AG04449 (cell line): Measurements from ENCODE around the gene TBL1XR1.

Experiments used
- CTCF ChIA-PET: fragments of 350-600 bp; formaldehyde crosslinking; extraction: SDS; loops from one replicate; lab custom pipeline; 2021; ENCODE audit warnings: antibody characterized with exemption; lab: Yijun Ruan, JAX
- POLR2A ChIA-PET: fragments of 400-600, 350-600 bp; formaldehyde crosslinking; extraction: SDS; loops from one replicate; lab custom pipeline; 2020; ENCODE audit warnings: antibody characterized with exemption, inconsistent platforms; lab: Yijun Ruan, JAX
- DNase-seq: peaks from one replicate; pipeline ENCODE4 v3.0.0-alpha.2; 2010; ENCODE audit warnings: low read depth, low spot score
- H3K4me3 ChIP-seq: 2 replicates; pipeline ENCODE4 v1.5.1; 2011; ENCODE audit warnings: low read depth, mild to moderate bottlenecking, control low read depth, low read length
- TF ChIP-seq, protein P1 (sequence below): IDR thresholded peaks from one replicate; pipeline ENCODE4 v1.5.1; 2011; ENCODE audit warnings: mild to moderate bottlenecking, moderate library complexity, low read length, control low read depth, inconsistent platforms; ENCODE audit not compliant: insufficient read depth; ENCODE audit errors: missing control alignments

The TBL1XR1 gene

GRCh38 chr3:177045222-177045621 lies 152.1 kb downstream of the TBL1XR1 start:
- ChIA-PET CTCF (interaction anchor here (1.0 to 1.2 kb wide), 2 partner anchors 11 to 14 kb away, joined by 4 read pairs; no protein-coding TSS in a partner anchor), POLR2A (no interaction called here)
- TF ChIP-seq, protein P1, sequence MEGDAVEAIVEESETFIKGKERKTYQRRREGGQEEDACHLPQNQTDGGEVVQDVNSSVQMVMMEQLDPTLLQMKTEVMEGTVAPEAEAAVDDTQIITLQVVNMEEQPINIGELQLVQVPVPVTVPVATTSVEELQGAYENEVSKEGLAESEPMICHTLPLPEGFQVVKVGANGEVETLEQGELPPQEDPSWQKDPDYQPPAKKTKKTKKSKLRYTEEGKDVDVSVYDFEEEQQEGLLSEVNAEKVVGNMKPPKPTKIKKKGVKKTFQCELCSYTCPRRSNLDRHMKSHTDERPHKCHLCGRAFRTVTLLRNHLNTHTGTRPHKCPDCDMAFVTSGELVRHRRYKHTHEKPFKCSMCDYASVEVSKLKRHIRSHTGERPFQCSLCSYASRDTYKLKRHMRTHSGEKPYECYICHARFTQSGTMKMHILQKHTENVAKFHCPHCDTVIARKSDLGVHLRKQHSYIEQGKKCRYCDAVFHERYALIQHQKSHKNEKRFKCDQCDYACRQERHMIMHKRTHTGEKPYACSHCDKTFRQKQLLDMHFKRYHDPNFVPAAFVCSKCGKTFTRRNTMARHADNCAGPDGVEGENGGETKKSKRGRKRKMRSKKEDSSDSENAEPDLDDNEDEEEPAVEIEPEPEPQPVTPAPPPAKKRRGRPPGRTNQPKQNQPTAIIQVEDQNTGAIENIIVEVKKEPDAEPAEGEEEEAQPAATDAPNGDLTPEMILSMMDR, result no peak

DNA sequence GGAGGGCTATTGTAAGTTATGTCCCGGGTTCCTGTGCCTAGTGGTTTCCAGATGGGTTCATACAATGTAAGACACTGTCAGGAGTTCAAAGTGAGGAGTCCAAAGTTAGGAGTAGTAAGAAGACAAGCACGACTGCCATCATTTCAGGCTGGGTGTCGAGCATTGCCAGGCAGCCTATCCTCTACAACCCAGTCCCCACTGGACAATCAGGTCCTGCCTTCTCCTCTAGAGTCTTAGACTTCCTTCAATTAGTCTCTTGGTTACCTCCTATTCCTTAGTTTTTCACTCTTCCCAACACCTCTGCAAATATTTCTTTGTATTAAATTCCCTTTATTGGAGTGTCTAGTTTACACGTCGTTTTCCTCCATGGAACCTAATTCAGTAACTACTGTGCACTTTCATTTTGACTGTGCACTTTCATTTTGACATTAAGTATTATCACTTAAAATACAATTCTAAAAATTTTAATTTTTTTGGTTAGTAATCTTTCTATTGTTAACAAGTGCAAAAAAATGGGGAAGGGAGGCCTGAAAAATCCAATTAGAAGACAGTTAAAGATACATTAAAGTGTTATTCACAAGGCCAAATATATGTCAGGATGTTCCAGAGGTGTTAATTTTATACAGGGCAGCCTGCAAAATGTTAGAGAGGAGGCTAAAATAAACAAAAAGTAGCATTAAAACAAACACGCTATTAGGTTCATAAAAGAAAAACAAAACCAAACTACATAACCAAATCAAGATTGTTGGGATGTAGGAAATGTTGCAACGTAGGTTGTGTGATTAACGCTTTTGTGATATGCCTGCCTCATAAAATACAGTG lies 155.3 kb downstream of the TBL1XR1 start:
- no peak for DNase-seq
- CTCF ChIA-PET, result no interaction called here
- H3K4me3 ChIP-seq, result no peak overlapping the region
- POLR2A ChIA-PET, result no interaction called here
- TF ChIP-seq, protein P1, result no peak

More at GRCh38 chr3:177045222-177045621, 152.1 kb downstream of the TBL1XR1 start:
- no peak for DNase-seq
- no peak overlapping the region for H3K4me3 ChIP-seq

DNA sequence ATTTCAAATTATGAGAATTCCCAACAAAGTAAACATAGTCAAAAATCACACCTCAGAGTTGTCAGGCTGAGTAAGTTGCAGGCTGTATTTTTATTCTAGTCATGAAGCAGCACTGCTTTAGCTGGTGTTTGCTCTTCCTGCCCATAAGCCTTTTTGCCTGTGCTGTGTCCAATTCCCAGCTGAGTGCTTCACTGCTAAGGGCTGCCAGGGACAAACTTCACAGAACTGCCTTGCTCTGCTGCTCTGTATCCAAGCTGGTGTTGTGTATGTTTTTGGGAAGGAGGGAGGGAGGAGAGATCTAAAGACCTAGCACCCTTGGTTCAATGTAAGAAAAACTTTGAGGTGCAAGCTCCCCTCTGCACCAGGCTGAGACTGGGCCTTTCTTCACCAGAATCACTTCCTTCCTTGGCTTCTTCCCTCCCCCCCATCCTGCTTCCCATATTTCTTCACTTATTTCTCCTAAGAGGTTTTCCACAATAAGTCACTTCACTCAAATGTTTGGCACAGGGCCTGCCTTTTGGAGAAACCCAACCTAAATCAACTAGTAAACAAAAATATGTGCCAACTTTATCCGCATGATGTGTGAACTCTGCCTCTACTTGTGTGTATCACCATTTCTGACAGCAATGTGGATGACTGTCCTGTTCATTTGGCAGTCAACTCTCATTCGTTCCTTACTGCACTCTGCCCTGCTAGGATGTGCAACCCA lies 156.1 kb downstream of the TBL1XR1 start:
- POLR2A ChIA-PET, result no interaction called here
- DNase-seq, result no peak
- CTCF ChIA-PET, result no interaction called here
- TF ChIP-seq, protein P1, result no peak
- H3K4me3 ChIP-seq, result no peak overlapping the region

DNA sequence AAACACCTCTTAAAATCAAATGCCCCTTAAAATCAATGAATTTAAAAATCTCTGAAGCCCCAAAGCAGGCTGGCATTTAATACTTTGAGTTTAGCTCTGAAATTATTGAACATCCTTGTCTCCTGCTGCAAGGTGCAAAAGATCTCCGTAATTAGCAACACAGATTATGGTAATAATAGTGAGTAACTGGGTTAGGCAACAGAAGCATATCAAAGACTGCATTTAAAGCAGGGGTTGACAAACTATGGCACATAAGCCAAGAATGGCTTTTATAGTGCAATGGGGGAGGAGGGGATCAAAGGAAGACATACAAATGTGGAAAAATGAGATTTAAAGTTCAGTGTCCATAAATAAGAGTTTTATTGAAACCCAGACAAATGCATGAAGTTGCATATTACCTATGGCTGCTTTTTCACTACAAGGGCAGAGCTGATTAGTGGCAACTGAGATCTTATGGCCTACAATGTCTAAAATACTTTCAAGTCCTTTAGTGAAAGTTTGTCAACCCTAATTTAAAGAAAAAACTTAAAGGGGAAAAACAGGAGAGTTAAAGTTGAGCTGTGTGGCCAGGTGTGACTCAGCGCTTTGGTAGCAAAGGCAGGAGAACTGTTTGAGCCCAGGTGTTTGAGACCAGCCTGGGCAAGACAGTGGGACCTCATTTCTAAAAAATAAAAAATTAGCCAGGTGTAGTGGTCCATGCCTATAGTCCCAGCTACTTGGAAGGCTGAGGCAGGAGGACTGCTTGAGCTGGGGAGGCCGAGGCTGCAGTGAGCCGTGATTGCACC lies 157.6 kb downstream of the TBL1XR1 start:
- ChIA-PET CTCF (interaction anchor here (1.3 to 1.4 kb wide), 2 partner anchors 11 to 13 kb away, joined by 3 to 5 read pairs; no protein-coding TSS in a partner anchor), POLR2A (no interaction called here)
- no peak overlapping the region for H3K4me3 ChIP-seq
- TF ChIP-seq, protein P1, result no peak
- DNase-seq, result no peak

DNA sequence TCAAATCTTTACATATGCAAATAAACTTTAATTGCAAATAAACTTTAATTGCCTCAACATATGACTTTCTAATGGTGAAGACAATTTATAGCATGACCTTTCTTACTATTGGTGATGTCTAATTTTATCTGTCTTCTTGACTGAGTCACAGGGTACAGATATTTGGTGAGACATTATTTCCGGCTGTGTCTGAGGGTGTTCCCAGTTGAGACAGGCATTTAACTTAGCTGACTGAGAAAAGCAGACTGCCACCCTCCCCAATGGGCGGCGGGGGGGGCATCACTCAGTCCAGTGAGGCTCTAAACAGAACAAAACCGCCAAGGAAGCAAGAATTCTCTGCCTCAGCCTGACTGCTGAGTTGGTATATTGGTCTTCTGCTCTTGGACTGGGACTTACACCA lies 160.0 kb downstream of the TBL1XR1 start:
- ChIA-PET CTCF (no interaction called here), POLR2A (no interaction called here)
- no peak overlapping the region for H3K4me3 ChIP-seq
- TF ChIP-seq, protein P1, result no peak
- no peak for DNase-seq
